MM.1S (cell line): ENCODE data around the gene ARPP19.

Source experiments
- DNase-seq: peaks from one replicate; pipeline ENCODE4 v3.0.0-alpha.2; 2015
- H2AFZ ChIP-seq: fragments of 300-600 bp; sonication (generic); 2 replicates; pipeline ENCODE4 v1.6.0; 2016; ENCODE audit warnings: antibody characterized with exemption, low read length
- H3F3A ChIP-seq: fragments of 300-600 bp; sonication (generic); 2 replicates; pipeline ENCODE4 v1.6.1; 2016; ENCODE audit warnings: mild to moderate bottlenecking, antibody characterized with exemption, low read length, moderate library complexity, mixed read lengths; ENCODE audit not compliant: insufficient read depth
- H3K27ac ChIP-seq: fragments of 300-600 bp; sonication (generic); 2 replicates; pipeline ENCODE4 v1.5.1; 2016; ENCODE audit warnings: mild to moderate bottlenecking, low read length
- H3K27me3 ChIP-seq: fragments of 300-600 bp; sonication (generic); replicated peaks from 2 replicates; pipeline ENCODE4 v1.6.0; 2016; ENCODE audit warnings: low read length; ENCODE audit not compliant: insufficient read depth
- H3K36me3 ChIP-seq: fragments of 300-600 bp; sonication (generic); replicated peaks from 2 replicates; pipeline ENCODE4 v1.6.1; 2016; ENCODE audit warnings: mild to moderate bottlenecking, low read length, mixed read lengths; ENCODE audit not compliant: insufficient read depth
- H3K4me1 ChIP-seq: fragments of 300-600 bp; sonication (generic); 2 replicates; pipeline ENCODE4 v1.6.1; 2016; ENCODE audit warnings: low read length, mixed read lengths
- H3K4me2 ChIP-seq: fragments of 300-600 bp; sonication (generic); 2 replicates; pipeline ENCODE4 v1.6.0; 2016; ENCODE audit warnings: low read depth, low read length
- H3K4me3 ChIP-seq: fragments of 300-600 bp; sonication (generic); 2 replicates; pipeline ENCODE4 v1.5.1; 2016; ENCODE audit warnings: low read length, mixed read lengths
- H3K79me2 ChIP-seq: fragments of 300-600 bp; sonication (generic); 2 replicates; pipeline ENCODE4 v1.6.1; 2016; ENCODE audit warnings: mixed run types, low read length, mixed read lengths
- H3K9ac ChIP-seq: fragments of 300-600 bp; sonication (generic); 2 replicates; pipeline ENCODE4 v1.6.1; 2016; ENCODE audit warnings: low read length, mixed read lengths
- H3K9me2 ChIP-seq: fragments of 300-600 bp; sonication (generic); replicated peaks from 2 replicates; pipeline ENCODE4 v1.6.1; 2016; ENCODE audit warnings: mild to moderate bottlenecking, low read length, mixed read lengths; ENCODE audit not compliant: insufficient read depth
- H3K9me3 ChIP-seq: fragments of 300-600 bp; sonication (generic); replicated peaks from 2 replicates; pipeline ENCODE4 v1.6.1; 2016; ENCODE audit warnings: mild to moderate bottlenecking, low read length, mixed read lengths; ENCODE audit not compliant: insufficient read depth
- H4K20me1 ChIP-seq: fragments of 300-600 bp; sonication (generic); 2 replicates; pipeline ENCODE4 v1.6.1; 2016; ENCODE audit warnings: mild to moderate bottlenecking, low read length, moderate library complexity, mixed read lengths; ENCODE audit not compliant: insufficient read depth
- EZH2 ChIP-seq: fragments of 300-600 bp; sonication (generic); optimal IDR thresholded peaks from 2 replicates; pipeline ENCODE3; 2017; ENCODE audit warnings: low read depth, mild to moderate bottlenecking, antibody characterized with exemption, low read length, mixed read lengths
- EZH2phosphoT487 ChIP-seq: fragments of 300-600 bp; sonication (generic); IDR thresholded peaks from 2 replicates; pipeline ENCODE4 v1.6.1; 2018; ENCODE audit warnings: antibody characterized with exemption, low read length
- TF ChIP-seq, protein P1 (sequence below): fragments of 300-600 bp; sonication (generic); IDR thresholded peaks from 2 replicates; pipeline ENCODE4 v1.5.1; 2016; ENCODE audit warnings: antibody characterized with exemption, low read length, mixed read lengths

The ARPP19 gene

DNA sequence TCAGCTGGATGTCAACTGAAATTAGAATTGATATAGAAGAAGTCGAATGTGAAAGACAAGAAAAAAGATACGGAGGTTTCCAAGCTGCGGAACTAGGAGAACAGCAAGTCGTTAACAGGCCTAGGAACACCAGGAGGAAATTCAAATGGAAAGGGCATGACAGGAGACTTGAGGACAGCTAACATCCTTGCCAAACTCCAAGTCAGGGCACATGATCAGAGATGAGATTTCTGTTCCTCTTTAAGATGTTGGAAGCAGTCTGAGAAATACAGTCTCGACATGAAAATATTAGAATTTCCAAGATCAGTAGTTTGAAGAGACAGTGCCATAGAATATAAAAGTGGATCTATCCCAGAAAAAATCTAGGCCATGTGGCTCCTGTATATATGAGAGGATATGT lies 45.2 kb downstream of the ARPP19 start:
- Histone ChIP-seq H4K20me1 (no peaks in the 10 kb centered on the region), H3F3A (peaks cover 15% of the 10 kb centered on the region), H3K27ac (no peak overlapping the region), H3K79me2 (peaks cover 99% of the 10 kb centered on the region), H3K9me3 (no peaks in the 10 kb centered on the region), H2AFZ (no peak overlapping the region), H3K36me3 (no peaks in the 10 kb centered on the region), H3K9me2 (no peaks in the 10 kb centered on the region), H3K4me2 (no peak overlapping the region), H3K4me3 (no peak overlapping the region), H3K27me3 (no peaks in the 10 kb centered on the region), H3K4me1 (peaks cover 65% of the 10 kb centered on the region), H3K9ac (no peak overlapping the region)
- DNase-seq, result no peak
- TF ChIP-seq, protein P1, sequence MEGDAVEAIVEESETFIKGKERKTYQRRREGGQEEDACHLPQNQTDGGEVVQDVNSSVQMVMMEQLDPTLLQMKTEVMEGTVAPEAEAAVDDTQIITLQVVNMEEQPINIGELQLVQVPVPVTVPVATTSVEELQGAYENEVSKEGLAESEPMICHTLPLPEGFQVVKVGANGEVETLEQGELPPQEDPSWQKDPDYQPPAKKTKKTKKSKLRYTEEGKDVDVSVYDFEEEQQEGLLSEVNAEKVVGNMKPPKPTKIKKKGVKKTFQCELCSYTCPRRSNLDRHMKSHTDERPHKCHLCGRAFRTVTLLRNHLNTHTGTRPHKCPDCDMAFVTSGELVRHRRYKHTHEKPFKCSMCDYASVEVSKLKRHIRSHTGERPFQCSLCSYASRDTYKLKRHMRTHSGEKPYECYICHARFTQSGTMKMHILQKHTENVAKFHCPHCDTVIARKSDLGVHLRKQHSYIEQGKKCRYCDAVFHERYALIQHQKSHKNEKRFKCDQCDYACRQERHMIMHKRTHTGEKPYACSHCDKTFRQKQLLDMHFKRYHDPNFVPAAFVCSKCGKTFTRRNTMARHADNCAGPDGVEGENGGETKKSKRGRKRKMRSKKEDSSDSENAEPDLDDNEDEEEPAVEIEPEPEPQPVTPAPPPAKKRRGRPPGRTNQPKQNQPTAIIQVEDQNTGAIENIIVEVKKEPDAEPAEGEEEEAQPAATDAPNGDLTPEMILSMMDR, result no peak
- TF ChIP-seq EZH2phosphoT487, result no peak
- no peak for TF ChIP-seq EZH2

DNA sequence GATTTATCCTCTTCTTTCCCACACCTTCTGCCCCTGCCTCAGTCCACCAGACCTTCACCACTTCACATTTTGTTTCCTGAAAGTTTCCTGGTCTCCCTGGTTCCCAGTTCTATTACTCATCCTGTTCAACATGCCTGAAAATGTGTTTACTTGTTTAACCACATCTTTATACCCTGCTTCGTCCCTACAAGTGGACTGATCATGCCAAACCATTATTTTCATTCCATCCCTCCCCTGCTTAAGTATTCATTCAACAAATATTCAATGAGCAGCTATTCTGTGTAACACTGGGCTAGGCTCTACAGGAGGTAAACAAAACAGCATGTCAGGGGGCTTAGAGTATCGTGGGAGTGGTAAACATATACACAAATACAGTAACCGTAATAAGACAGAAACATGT lies 45.6 kb downstream of the ARPP19 start:
- Histone ChIP-seq H3K27me3 (no peaks in the 10 kb centered on the region), H3K9me3 (no peaks in the 10 kb centered on the region), H2AFZ (no peak overlapping the region), H3K9me2 (no peaks in the 10 kb centered on the region), H3K27ac (no peak overlapping the region), H3K4me3 (no peak overlapping the region), H3K9ac (no peak overlapping the region), H3F3A (peaks cover 15% of the 10 kb centered on the region), H4K20me1 (no peaks in the 10 kb centered on the region), H3K4me1 (peaks cover 69% of the 10 kb centered on the region), H3K4me2 (no peak overlapping the region), H3K79me2 (peaks cover 99% of the 10 kb centered on the region), H3K36me3 (no peaks in the 10 kb centered on the region)
- TF ChIP-seq EZH2phosphoT487 (no peak), EZH2 (no peak)
- no peak for DNase-seq

DNA sequence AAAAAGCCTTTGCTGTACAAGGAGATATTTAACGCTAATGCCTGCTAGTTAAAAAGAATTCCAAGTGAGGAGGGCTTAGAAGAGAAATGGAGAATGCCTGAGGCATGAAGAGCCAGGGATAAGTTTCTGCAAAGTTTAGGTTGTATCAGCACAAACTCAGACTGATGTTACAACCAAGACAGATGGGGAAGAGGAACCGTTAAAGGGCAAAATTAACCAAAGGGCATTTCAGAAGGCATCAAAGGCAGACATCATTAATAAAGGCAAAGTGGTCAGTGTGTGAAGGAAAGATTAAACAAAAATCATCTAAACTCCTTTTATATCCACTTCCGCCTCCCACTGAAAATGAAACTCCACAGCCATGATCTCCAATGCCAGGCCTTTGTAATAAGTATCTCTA lies 47.1 kb downstream of the ARPP19 start:
- Histone ChIP-seq H4K20me1 (no peaks in the 10 kb centered on the region), H3K27ac (peak overlapping the region; percentile 29; the same call in 1 of the 2 replicates), H3K4me1 (peaks cover 67% of the 10 kb centered on the region), H3K27me3 (no peaks in the 10 kb centered on the region), H3F3A (peaks cover 15% of the 10 kb centered on the region), H3K36me3 (no peaks in the 10 kb centered on the region; the same call in 1 of the 2 replicates), H3K9me2 (no peaks in the 10 kb centered on the region), H2AFZ (no peak overlapping the region), H3K9ac (no peak overlapping the region), H3K4me3 (no peak overlapping the region), H3K79me2 (peaks cover 99% of the 10 kb centered on the region), H3K9me3 (no peaks in the 10 kb centered on the region), H3K4me2 (peak overlapping the region; percentile 37)
- DNase-seq, result no peak
- TF ChIP-seq EZH2, result no peak
- no peak for TF ChIP-seq EZH2phosphoT487
- TF ChIP-seq, protein P1, result no peak

DNA sequence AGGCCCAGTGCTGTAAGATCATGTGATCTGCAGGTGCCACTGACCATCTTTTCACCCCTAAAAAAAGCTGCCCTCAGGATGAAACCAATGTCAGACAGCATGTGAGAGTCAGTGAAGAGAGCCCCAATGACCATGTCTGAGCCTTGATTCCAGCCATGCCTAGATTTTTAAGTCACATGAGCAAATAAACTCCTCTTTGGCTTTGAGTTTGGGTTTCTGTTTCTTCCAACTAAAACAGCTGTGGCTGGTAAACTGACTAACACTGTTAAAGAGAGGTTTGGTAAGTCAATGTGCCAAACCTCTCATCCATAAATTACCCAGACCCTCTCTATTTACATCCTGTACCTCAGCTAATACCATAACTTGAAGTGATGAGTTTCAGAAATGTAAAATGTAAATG lies 48.4 kb downstream of the ARPP19 start:
- H3K4me2 ChIP-seq, result peak overlapping the region; percentile 37
- peak; percentile 42 for DNase-seq

More for the DNA sequence above, 48.4 kb downstream of the ARPP19 start:
- H3K36me3 ChIP-seq, result no peaks in the 10 kb centered on the region; the same call in 1 of the 2 replicates
- TF ChIP-seq, protein P1, result no peak
- TF ChIP-seq EZH2phosphoT487 (no peak), EZH2 (no peak)
- H3K9me3 ChIP-seq, result no peaks in the 10 kb centered on the region
- peaks cover 99% of the 10 kb centered on the region for H3K79me2 ChIP-seq
- no peaks in the 10 kb centered on the region for H3K9me2 ChIP-seq
- H3K9ac ChIP-seq, result no peak overlapping the region
- H2AFZ ChIP-seq, result no peak overlapping the region
- peaks cover 15% of the 10 kb centered on the region for H3F3A ChIP-seq
- no peaks in the 10 kb centered on the region for H4K20me1 ChIP-seq
- peaks cover 64% of the 10 kb centered on the region for H3K4me1 ChIP-seq
- no peak overlapping the region for H3K4me3 ChIP-seq
- H3K27ac ChIP-seq, result peak overlapping the region; percentile 26; the same call in 1 of the 2 replicates
- H3K27me3 ChIP-seq, result no peaks in the 10 kb centered on the region
